Measurements from ENCODE around the gene ELAVL1. TPM values are rescaled to one million over a fixed set of nuclear protein-coding genes. Genes with fewer than 3 reads are reported as not detected.
"Not testable (repeated sequence)": the region's sequence is repeated elsewhere in the genome, so short reads cannot be mapped to it uniquely, and the experiment has no call there.

Gene ELAVL1
- total RNA-seq, 1 donor from 2014 or later, result 50.5 TPM

DNA sequence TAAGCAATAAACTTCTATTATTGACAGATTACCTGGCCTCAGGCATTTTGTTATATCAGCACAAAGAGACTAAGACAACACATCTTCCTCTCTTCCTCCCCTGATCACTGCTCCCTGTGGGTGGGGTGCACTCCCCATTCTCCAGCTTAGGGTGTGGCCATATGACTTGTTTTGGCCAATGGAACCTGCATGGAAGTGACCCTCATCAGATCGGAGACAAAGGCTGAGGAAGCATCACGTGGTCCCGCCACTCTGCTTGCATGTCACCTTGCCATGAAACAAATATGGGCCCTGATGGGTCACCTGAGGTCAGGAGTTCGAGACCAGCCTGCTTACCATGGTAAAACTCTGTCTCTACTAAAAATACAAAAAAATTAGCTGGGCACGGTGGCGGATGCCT is 33.4 kb upstream of the ELAVL1 start:
- H3K4me3 ChIP-seq, result no peak overlapping the region
- H3K4me1 ChIP-seq, result no peaks in the 10 kb centered on the region
- no peak for DNase-seq
- H3K27me3 ChIP-seq (ENCODE audit: low read depth), result peaks cover 68% of the 10 kb centered on the region
- H3K36me3 ChIP-seq, result no peaks in the 10 kb centered on the region
- intact Hi-C loops (cut with micrococcal nuclease), result no loop called here
- no peak overlapping the region for H3K27ac ChIP-seq (replicated peaks)
- H3K9me3 ChIP-seq (replicated peaks), result no peaks in the 10 kb centered on the region
- no peak for TF ChIP-seq CTCF (IDR thresholded peaks at IDR 0.05; ENCODE audit: borderline replicate concordance)

- no peak for TF ChIP-seq CTCF (IDR thresholded peaks at IDR 0.05; ENCODE audit: borderline replicate concordance)
- H3K36me3 ChIP-seq, result no peaks in the 10 kb centered on the region
- H3K27ac ChIP-seq (replicated peaks), result no peak overlapping the region
- H3K4me3 ChIP-seq, result no peak overlapping the region
- no peaks in the 10 kb centered on the region for H3K9me3 ChIP-seq (replicated peaks)
- DNase-seq, result no peak
- no peaks in the 10 kb centered on the region for H3K4me1 ChIP-seq
- H3K27me3 ChIP-seq (ENCODE audit: low read depth), result peaks cover 75% of the 10 kb centered on the region
- intact Hi-C loops (cut with micrococcal nuclease), result no loop called here
Observed at GRCh38 chr19:8036434-8037099, 31.1 kb upstream of the ELAVL1 start.

DNA sequence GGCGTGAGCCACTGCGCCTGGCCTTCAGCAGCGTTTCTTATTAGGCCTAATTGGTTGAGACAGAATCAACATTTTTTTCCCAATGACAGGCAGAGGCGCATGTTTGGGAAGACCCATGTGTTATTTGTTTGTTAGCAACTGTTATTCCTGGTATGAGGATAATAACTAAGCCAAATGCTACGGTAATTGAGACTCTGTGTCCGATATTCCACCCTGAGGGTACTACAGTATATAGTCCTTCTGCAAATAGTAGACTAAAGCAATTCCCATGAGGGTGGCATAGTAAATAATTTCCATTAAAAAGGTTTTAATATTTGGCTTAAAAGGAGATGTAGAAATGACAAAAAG is 28.7 kb upstream of the ELAVL1 start:
- intact Hi-C loops (cut with micrococcal nuclease), result no loop called here

DNA sequence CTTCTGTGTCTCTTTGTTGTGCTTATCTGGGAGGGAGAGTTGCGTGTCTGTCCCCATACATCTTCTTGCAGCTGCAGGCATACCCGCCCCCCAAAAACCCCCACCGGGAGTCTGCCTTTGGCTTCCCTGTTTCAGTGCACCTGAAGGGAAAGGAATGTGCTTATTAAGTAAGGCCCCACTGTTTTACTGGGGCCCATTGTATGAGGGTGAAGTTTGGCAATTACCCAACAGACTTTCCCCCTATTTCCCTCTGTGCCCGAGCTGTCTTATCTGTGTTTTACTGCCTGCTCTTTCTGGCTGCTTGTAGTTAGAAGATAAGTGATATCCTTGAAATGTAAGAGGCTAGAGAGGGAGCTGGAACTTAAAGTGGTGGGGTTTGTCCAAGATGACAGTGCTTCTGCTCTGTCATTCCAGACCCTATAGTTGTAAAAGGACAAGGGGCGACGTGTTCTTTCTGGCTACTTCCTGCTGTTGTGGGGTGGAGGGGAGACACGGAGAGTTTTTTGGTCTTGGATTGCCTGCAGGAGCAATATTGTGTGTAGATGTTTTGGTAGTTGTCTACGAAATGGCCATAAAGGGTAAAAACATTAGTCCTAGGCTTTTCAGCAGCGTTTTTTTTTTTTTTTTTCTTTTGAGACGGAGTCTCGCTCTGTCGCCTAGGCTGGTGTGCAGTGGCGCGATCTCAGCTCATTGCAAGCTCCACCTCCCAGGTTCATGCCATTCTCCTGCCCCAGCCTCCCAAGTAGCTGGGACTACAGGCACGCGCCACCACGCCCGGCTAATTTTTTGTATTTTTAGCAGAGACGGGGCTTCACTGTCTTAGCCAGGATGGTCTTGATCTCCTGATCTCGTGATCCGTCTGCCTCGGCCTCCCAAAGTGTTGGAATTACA is 28.1 kb upstream of the ELAVL1 start:
- H3K27ac ChIP-seq (replicated peaks); intact Hi-C loops (cut with micrococcal nuclease); H3K36me3 ChIP-seq: not testable (repeated sequence)

More for the DNA sequence above, 28.7 kb upstream of the ELAVL1 start:
- DNase-seq, result no peak
- Histone ChIP-seq H3K4me1 (no peaks in the 10 kb centered on the region), H3K27ac (replicated peaks) (no peak overlapping the region), H3K4me3 (no peak overlapping the region), H3K27me3 (ENCODE audit: low read depth) (peaks cover 76% of the 10 kb centered on the region), H3K9me3 (replicated peaks) (no peaks in the 10 kb centered on the region), H3K36me3 (no peaks in the 10 kb centered on the region)
- no peak for TF ChIP-seq CTCF (IDR thresholded peaks at IDR 0.05; ENCODE audit: borderline replicate concordance)

GRCh38 chr19:8030960-8031359 is 25.5 kb upstream of the ELAVL1 start:
- no peak overlapping the region for H3K27ac ChIP-seq (replicated peaks)
- no peaks in the 10 kb centered on the region for H3K9me3 ChIP-seq (replicated peaks)
- peaks cover 52% of the 10 kb centered on the region for H3K27me3 ChIP-seq (ENCODE audit: low read depth)
- H3K4me1 ChIP-seq, result no peaks in the 10 kb centered on the region
- no peak for DNase-seq
- no peak overlapping the region for H3K4me3 ChIP-seq
- no peaks in the 10 kb centered on the region for H3K36me3 ChIP-seq
- intact Hi-C loops (cut with micrococcal nuclease), result no loop called here
- no peak for TF ChIP-seq CTCF (IDR thresholded peaks at IDR 0.05; ENCODE audit: borderline replicate concordance)

More for the DNA sequence above, 28.1 kb upstream of the ELAVL1 start:
- not testable (repeated sequence) for H3K4me3 ChIP-seq; DNase-seq; H3K4me1 ChIP-seq; H3K9me3 ChIP-seq (replicated peaks)
- H3K27me3 ChIP-seq (ENCODE audit: low read depth), result peaks cover 71% of the 10 kb centered on the region

Measured in left ventricle myocardium inferior (tissue), 1 donor.